OCI-M2 (cell line): ENCODE data around the gene PRR5L.

Experiments
- DNase-seq: peaks from one replicate; lab custom pipeline; 2025; ENCODE audit not compliant: unreplicated experiment; lab: John Stamatoyannopoulos, UW

The PRR5L gene

DNA sequence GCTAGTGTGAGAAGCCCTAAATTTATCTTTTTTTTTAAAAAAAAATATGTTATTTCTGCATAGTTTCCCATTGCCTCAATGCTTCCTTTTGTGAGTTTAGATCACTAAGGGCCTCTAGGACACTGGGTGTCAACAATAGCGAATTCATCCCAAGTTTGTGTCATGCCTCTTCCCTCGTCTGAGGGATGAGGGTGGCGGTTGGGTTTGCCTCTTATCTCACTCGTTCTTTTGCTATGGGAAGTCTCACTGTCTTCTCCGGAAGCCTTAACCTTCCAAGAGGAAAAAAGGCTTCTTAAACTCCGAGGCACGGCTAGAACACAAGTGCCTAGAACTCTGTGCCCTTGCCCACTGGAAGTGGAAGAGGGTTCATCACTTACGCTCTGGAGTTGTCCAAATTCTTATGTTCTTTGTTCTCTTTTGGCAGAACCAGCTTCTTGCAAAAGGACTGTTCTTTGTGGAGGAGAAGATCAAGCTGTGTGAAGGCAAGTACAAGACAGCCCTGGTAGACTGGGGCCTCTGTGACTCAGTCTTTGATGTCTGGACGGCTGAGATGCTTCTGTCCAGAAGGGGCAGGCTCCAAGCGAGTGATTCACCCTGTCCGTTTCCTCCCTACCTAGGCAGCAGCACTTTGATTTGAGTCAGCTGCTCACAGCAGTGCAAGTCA is 135.5 kb downstream of the PRR5L start:
- DNase-seq: no peak

DNA sequence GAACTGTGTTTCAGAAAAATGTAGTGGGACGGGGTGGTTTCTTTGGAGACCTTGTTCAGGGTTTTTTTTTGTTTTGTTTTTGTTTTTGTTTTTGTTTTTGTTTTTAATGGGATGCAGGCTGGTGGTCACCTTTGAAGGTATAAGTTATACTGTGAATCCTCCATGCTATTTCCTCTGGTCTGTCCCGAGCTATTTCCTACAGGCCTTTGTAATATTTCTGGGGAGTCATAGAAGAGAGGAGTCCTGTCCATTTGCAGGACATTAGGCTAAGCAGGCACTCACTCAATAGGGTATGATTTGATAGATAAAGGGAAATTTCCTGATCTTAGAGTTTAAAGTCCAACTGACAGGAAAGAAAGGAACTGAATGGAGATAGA is 136.0 kb downstream of the PRR5L start:
- no peak for DNase-seq

DNA sequence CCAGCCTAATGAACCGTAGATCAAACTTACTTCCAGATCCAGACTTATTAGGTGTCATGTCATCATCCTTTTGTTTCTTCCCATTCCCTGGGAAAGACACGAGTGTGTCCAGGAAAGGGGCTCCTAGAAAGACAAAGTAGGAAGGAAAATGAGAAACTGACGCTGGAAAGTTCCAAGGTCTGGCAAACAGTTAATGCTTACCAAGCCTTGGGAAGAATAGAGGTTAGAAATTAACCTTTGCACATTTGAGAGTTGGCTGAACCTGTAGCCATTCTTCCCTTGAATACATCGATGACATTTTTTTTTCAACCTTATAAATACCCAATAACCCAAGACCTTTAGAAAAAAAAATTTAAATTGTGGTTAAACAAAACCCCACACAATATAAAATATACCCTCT is 136.7 kb downstream of the PRR5L start:
- no peak for DNase-seq

DNA sequence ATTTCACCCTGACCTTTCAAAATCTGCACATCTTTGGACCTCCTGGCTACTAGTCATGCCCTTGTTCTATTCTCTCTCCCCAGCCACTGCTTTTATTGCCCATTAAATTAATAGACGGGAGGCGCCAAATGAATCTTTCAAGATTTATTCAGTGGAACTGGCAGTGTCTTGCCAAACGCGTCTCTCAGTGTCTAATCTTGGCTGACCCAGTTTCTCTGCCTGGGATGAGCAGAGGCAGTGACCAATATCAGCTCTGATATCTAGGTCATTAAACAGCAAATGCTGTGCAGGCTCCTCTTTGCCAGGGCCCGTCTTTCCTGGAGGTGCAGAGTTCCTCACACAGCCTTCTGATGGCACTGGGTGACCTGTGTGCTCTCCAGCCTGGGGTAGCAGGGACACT is 140.0 kb downstream of the PRR5L start:
- no peak for DNase-seq

DNA sequence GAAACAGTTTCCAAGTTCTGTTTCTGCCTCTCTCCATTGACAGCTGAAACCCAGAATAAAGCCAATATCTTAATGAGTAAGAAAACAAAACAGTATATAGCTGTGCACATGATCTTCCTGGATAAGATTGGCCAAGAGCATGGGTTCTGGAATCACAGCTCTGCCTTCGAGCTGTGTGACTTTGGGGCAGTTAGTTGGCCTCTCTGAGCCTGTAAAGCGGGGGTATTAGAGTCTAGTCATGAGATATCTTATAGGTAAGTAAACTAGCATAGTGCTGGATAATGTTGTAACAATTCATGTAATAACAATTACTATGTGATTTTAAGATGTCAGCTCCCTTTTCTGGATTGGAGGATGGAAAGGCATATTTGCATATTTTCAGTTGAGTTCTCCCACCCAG is 140.5 kb downstream of the PRR5L start:
- no peak for DNase-seq

DNA sequence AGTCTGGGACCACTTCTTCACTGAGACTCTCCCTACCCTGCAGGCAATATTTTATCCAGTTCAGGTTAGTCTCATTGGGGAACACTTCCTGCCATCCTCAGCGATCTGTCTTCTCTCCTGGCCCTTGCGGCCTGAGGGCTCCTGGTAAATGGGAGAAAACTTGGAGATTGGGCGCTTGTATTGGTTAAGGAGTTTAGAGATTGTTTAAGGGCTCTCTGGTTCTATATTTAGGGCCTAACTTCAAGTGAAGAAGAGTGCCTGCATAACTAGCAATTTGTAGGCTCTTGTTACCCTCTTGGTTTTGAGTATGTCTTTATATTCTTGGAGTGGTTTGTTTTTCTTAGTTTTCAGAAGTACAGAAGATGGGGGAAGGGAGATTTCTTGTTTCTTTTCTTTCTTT is 141.3 kb downstream of the PRR5L start:
- no peak for DNase-seq

DNA sequence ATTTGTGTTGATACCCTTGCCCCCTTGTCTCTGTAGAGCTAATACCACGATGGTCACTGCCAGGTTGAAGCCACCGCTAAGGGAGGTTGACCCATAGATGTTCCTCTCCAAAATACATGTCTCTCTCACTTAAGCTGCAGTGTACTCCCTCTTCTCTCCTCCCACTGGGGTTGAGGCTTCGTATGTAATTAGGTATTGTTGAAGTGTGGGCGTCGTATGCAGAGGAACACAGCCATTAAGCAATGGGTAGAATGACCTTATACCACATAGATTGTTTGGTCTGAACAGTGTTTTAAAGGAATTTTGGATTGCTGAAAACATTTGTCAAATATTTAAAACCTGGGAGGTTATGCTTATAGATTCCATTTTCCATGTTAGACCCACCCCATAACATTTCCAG is 142.0 kb downstream of the PRR5L start:
- DNase-seq: no peak

DNA sequence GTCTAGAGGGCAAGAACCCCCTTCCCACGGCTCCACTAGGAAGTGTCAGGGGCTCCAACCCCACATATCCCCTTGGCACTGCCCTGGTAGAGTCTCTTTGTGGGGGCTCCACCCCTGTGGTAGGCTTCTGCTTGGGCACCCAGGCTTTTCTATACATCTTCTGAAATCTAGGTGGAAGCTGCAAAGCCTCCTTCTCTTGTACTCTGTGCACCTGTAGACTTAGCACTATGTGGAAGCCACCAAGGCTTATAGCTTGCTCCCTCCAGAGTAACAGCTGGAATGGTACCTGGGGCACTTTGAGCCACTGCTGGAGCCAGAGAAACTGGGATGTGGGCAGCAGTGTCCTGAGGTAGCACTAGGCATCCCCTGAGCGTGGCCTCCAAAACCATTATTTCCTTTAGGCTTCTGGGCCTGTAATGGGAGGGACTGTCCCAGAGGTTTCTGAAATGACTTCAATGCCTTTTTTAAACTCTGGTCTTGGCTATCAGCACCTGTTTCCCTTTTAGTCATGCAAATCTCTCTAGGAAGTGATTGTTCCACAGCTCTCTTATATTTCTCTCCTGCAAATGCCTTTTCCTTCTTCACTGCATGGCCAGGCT is 145.6 kb downstream of the PRR5L start:
- DNase-seq: no peak

DNA sequence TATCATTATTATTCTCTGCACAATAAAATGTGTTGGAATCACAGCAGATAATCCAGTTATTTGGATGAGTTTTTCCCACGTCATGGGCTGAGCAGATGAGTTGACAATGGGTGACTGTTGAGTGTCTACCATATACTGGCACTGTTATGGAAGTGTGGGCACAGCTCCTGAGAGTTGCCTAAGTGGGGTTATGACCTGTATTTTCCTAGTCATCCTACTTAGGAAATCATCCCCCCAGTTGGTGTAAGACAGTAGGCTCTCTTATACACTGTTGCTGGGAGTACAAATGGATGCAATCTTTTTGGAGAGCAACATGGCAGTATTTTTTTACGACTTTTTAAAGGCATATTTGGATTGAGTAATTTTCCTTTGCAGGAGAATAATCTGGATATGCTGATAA is 147.6 kb downstream of the PRR5L start:
- DNase-seq: no peak

DNA sequence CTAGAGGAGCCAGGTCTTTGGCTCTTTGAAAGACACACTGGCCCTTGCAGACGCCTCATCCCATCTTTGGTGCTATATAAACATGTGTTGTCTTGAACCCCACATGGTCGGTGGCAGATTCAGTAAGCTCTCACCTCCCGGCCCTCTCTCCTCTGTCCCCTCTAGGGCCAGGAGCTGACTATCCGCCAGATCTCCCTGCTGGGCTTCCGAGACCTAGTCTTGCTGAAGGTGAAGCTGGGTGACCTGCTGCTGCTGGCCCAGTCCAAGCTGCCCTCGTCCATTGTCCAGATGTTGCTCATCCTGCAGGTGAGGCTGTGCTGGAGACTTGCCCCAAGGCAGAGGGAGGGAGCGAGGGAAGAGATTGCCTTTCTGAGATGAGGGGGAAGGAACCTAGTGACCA is 150.0 kb downstream of the PRR5L start:
- no peak for DNase-seq

DNA sequence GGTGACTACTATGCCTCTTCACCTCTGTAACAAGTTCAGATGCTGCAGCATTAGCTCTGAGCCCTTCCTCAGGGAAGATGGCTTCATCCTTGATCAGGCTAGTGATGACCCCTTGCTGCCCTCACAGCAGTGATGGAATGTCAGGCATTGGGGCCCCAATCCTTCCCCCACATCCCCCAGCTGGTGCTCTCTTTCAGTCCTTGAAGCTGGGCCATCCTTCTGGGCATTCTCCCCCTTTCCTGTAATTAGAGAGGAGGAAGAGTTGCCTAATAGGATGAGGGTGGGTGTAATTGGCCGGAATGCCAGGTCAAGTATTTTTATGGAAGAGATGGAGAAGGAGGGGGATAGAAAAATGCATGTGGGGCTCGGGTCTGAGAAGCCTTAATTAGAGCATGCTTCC is 151.4 kb downstream of the PRR5L start:
- DNase-seq: no peak

DNA sequence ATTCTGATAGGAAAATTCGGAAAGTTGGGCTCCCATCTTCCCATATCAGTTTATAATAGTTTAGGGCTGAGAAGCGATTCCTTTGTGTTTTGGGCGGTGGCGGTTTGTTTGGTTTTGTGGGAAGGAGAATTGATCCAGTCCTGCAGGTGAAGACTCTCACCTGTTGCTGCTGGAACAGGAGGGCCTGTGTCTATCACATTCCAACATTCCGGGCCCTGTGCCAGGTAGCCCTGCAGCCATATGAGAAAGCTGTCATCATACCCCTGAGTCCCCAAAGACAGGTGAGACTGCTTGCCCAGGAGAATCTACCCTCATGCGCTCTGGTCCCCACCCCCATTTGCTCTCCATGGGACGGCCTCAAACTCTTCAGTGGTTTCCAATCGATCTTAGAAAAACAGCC is 151.9 kb downstream of the PRR5L start:
- DNase-seq: no peak

DNA sequence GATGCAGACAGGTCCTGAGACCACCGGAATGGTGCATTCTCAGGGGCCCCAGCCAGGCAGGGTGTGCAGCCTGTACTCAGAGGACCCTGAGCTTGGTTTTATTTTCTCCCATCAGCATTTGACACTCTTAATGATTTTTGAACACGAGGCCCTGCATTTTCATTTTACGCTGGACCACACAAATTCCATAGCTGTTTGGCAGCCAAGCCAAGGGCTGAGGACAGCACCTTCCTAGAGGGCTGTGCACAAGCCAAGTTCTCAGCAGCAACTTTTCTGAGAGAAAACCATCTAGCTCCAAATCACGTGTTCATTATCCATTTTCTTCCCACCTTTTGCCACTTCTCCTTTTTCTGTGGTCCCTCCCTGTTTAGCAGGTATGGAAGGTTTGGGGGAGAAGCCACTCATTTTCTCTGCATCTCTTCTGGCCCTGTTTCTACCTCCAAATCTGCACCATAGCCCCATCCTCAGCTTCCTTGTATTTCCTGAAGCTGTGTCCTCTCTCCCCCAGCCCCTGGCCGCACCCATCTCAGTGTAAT is 153.5 kb downstream of the PRR5L start:
- no peak for DNase-seq

DNA sequence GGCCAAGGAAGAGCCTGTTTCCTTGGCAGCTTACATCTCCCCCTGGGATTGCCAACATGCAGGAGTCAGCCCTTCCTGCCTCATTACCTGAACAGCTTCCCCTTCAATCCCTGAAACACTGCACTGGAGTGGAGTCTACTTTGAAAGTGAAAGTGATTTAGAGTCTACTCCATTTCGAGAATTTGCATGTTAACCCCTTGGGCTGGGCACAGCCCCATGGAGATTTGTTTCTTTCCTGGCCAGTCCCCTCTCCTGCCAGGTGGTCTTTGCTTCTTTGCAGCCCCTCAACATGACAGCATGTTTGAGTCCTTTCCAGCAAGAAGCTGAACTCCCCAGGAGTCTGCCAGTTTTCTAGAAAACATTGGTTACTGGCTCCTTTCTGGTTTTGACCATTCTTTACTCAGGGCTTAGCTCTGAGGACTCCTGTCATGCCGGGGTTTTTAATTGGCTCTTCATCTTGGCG is 154.1 kb downstream of the PRR5L start:
- DNase-seq: no peak

DNA sequence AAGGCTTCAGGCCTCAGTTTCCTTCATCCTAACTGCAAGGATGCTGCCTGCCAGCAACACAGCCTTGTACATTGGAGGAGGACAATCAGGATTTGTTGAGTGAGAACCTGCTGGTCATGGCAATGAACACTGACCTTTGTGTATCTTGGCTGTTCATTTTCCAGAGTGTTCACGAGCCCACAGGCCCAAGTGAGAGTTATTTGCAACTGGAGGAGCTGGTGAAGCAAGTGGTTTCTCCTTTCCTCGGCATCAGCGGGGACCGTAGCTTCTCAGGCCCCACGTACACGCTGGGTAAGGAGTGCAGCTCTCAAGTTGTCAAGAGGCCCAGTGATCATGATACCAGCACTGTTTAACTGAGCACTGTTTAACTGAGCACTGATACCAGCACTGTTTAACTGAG is 155.0 kb downstream of the PRR5L start:
- DNase-seq: no peak

DNA sequence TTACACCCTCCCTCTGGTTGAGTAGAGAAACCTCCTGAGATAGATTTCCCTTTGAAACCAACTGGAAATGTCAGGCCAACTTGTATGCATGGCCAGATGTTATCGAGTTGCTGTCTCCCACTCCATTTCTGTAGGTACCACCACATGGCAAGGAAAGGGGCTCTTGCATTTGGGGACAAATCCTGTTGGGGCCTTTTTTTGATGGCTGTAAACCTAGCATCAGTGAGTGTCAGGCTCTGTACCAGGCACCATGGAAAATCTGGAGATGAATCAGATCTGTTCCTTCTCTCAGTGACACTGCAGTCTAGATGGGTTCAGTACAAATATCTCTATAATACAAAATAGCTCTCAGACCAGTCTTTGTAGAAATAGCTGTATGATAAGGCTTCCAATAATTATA is 155.6 kb downstream of the PRR5L start:
- DNase-seq: no peak

DNA sequence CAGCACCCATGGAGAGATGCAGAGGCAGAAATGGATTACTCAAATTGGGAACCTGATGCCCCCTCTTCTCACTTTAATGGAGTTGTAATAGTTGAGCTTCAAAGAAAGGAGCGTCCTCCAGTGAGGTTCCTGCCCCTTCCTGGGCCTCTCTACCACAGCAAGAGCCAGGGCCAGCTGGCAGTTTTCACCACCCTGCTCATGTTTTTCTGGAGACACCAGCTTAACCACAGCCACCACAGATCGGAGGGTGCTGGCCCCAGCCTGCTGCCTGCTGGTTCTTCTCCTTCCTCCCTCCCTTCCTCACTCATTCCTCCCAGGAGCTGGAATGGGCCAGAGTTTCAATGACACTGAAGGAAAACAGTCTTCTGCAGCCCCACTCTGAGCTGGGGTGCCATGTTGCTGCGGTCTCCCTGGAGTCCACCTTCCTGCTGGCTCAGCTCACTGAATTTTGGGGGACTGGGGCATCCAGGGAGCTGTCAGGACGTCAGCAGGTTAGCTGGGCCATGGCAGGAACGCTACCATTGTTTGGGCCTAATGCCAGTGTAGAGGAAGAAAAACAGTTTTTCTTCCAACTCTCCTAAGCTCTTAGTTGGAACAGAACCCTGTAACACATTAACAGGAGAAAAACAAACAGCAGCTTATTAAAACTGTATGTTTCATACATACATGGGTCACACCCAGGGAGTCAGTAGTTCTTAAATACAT is 156.3 kb downstream of the PRR5L start:
- DNase-seq: no peak

DNA sequence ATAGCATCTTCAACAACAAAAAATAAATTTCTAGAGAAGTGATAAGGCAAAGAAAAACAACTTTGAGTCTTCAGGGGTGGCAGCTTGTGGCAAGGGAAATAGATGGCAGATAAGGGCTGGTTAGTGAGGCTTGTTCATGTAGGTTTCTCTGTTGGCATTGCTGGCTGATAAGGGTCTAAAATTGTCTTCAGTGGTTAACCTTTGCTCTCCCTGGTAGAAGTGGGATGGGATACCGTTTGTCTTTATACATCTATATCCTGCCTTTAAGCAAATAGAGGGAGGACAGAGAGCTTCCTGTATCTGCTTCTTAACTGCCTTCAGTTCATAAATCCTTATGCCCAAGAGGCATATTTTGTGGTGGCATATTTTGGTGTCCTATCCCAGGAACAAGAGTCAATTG is 156.9 kb downstream of the PRR5L start:
- DNase-seq: no peak

DNA sequence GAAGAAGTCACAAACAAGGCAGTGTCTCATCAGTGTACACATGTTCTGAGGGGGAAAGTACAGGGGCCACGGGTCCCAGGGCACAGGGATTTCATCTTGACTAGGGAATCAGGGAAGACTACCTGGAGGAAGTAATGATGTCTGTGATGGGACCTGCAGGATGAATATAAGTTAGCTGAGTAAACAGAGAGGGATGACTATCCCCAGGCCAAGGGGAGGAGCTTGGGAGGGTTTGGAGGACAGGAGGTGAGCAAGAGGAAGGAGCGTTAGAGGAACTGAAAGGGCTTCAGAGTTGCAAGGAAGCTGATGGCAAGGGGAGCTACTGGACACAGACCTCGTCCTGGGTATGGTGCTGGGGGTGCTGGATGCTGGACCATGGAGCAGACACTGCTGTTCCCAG is 157.6 kb downstream of the PRR5L start:
- DNase-seq: no peak

DNA sequence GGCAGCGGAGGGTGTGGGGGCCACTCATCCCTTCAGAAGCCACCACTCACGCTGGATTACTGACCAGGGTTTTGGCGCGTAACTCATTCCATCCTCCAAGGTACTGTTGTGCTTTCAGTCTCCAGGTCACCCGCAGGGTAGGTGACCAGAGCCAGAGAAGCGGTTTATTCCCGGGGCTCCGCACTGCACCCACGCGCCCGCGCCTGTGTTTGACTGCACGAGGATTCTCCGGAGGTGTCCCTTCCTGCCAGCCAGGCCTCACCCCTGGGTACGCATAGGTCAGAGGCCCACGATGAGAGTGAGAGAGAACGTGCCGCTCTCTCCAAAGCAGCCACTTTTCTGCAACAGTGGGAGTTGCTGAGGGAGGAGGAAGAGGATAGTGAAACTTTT is 158.5 kb downstream of the PRR5L start:
- DNase-seq: no peak

DNA sequence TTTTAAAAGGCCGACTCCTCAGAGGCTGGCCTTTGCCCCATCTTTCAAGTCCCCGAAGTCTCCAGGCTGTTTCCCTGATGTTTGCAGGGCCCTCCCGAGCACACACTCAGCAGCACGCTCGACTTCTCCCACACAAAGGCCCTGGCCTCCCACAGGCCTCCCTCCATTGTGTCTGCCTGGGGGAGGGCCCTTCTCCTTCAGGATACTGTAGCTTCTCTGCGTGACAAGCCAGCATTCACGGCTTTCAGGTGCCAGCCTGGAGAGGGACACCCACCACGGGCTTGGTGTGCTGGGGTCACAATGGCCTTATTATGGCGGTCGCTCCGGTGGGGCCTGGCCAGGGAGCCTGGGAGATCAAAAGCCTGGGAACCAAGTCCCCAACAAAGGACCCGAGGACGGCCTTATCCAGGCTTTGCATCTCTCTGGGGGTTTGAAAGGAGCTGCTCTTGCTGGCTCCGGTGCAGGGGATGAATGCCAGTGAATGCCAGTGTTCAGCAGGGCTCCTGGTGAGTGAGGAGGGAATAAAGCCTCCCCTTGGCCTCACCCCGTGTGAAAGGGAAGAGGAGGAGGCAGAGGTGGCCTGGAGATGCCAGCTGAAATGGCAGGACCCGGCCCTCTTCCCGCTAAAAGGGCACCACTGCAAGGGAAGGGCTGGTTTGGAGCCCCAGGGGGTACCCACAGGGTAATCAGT is 159.0 kb downstream of the PRR5L start:
- DNase-seq: no peak

DNA sequence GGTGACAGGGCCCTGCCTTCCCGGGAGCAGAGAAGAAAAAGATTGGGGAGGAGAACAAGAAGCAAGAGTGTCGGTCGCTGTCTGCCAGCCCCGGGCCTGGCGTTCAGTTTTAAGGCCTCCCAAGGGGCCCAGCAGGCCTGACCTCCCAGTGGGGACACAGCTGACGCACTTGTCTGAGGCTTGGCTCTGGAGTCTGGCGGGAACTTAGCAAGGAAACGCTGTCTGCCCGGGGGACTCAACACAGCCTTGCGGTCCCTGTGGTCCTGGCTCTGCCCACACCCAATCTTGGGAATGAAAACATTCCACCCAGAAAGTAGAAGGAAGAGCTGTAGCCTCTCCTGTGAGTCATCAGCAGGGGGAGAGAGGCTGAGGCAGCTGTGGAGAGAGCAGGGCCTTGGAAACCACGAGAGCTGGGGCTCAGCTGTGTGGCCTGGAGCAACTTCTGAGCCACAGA is 159.6 kb downstream of the PRR5L start:
- DNase-seq: no peak
